Retinal pigment epithelial cell (primary cell): ENCODE results near the gene DMTF1.
A peak's percentile ranks its signal among the peaks of the same experiment; 100 is the strongest.

Source experiments
- DNase-seq: peaks from one replicate; pipeline ENCODE4 v3.0.0-alpha.2; 2010; ENCODE audit warnings: low read depth
- H3K4me3 ChIP-seq: 2 replicates; pipeline ENCODE4 v1.5.1; 2011; ENCODE audit warnings: mild to moderate bottlenecking, low read length, control low read depth, moderate library complexity
- TF ChIP-seq, protein P1 (sequence below): conservative IDR thresholded peaks from 2 replicates; pipeline ENCODE4 v1.5.1; 2011; ENCODE audit warnings: low read depth, low read length, control low read depth, inconsistent platforms

Gene DMTF1

DNA sequence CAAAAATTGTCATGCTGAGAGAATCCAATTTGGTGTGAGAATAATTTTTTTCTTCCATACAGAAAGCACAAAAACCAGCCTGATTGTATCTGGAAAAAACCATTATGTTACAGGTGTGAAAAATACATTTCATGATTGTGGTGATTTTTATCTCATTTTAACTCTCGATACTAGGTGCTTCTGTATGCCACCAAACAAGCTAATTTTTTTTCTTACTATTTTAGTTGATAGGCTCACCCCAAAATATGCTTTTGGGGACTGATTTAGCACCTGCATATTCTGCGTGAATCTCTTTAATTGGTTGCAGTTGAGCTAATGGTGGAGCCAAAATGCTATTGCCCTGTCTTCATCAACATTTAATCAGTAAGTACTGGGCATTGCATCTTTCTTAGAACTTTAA is 1.9 kb downstream of the DMTF1 start:
- TF ChIP-seq, protein P1, sequence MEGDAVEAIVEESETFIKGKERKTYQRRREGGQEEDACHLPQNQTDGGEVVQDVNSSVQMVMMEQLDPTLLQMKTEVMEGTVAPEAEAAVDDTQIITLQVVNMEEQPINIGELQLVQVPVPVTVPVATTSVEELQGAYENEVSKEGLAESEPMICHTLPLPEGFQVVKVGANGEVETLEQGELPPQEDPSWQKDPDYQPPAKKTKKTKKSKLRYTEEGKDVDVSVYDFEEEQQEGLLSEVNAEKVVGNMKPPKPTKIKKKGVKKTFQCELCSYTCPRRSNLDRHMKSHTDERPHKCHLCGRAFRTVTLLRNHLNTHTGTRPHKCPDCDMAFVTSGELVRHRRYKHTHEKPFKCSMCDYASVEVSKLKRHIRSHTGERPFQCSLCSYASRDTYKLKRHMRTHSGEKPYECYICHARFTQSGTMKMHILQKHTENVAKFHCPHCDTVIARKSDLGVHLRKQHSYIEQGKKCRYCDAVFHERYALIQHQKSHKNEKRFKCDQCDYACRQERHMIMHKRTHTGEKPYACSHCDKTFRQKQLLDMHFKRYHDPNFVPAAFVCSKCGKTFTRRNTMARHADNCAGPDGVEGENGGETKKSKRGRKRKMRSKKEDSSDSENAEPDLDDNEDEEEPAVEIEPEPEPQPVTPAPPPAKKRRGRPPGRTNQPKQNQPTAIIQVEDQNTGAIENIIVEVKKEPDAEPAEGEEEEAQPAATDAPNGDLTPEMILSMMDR = no peak
- peak overlapping the region; percentile 88 for H3K4me3 ChIP-seq
- DNase-seq = no peak

DNA sequence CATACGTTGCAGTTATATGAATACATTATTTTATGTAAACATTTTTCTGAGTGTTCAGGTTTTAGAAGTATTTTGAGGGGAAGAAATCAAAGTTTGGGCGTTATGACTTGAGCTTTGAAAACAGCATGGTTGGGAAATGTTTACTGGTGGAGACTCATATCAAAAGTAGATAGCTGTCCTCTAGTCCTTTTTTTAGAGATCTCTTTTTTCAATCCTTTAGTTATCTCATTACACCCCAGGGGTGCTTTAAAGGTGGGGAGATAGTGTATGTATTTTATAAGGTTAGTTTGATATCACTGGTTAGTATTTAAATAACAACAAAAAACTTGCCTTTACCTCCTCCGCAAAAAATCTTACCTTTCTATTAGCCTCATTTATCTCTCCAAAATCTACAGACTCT is 2.3 kb downstream of the DMTF1 start:
- H3K4me3 ChIP-seq = peak overlapping the region; percentile 88
- TF ChIP-seq, protein P1 = no peak
- no peak for DNase-seq

DNA sequence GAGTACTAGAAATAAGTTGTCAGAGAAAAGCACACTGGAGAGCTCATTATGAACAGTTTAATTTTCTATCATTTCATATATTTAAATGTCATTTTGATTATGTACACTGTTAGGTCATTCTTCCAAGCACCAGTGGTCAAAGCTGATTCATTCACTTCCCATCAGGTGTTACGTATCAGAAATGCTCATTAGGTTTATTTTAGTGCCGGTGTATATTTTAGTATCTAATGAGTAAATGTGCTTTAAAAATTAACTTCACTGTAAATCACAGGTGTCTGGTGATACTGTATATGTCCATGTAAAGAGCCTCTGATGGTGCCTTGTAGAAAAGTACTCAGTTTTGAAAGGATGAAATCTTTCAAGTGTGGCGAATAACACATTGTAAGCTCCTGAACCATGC is 3.5 kb downstream of the DMTF1 start:
- DNase-seq = no peak
- TF ChIP-seq, protein P1 = no peak
- no peak overlapping the region for H3K4me3 ChIP-seq

DNA sequence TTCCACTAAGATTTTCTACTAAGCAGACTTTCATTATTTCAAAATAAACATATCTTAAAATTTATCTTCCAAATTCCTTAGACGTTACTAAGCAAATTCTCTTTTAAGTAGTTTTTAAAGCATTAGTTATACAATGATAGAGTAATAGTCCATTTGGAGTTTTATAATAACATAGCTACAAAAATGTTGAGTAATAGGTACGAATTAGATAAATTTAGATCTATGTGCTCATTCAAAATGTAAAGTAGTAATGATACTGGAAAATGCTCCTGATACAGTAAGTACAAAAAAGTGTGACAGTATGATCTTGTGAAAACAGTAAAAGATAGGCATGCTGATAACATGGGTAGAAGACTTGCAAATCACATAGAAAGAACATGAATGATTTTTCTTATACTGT is 4.5 kb downstream of the DMTF1 start:
- TF ChIP-seq, protein P1 = no peak
- H3K4me3 ChIP-seq = no peak overlapping the region
- no peak for DNase-seq

DNA sequence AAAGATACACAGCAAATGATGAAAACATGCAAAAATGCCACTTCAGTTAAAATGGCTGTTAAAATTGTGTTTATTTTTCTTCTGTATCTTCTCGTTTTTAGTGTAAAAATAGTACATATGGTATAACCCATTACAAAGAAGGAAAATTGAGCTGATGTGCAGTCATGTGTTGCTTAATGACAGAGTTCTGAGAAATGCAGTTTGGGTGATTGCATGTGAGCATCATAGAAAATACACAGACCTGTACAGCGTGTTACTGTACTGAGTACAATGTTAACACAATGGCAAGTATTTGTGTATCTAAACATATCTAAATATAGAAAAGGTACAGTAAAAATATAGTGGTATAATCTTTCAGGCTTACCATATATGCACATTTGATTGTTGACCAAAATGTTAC is 7.3 kb downstream of the DMTF1 start:
- TF ChIP-seq, protein P1 = no peak
- no peak for DNase-seq
- no peak overlapping the region for H3K4me3 ChIP-seq

DNA sequence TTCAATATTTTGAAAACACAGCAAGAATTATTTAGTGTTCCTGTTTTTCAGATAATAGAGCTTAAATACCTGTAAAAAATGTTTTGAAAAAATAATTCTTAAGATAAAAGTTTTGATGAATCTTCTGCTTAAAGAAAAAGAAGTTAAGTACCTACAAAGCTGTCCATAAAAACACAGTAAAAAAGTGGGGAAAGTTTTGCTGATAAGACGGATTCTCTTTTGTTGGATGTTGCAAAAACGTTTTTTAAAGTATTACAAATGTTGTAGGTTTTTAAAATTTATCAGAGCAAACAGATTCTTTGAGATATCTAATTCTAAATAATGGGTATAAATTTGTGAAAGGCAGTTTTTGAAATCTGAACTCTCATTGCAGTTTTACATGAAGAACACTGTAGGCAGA is 12.2 kb downstream of the DMTF1 start:
- no peak overlapping the region for H3K4me3 ChIP-seq
- TF ChIP-seq, protein P1 = no peak
- DNase-seq = no peak

DNA sequence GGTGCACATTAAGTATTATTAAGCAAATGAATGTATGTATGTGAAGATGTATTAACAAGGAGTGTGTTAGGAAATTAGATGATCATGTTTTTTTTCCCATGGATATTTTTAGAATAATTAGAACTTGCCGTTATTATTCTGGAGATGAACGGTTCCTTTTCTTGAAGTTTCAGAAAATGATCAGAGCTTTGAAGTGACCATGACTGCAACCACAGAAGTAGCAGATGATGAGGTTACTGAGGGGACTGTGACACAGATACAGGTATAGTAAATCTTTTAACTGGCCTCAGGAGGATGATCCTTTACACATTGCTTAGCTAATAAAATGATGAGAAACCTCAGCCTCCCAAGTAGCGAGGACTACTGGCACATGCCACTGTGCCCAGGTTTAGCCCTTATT is 18.6 kb downstream of the DMTF1 start:
- H3K4me3 ChIP-seq = no peak overlapping the region
- DNase-seq = no peak
- TF ChIP-seq, protein P1 = no peak
